Glutamatergic neuron (in vitro differentiated cells): ENCODE measurements around the gene KIAA0232. TPM values are rescaled to one million over a fixed set of nuclear protein-coding genes. Genes with fewer than 3 reads are reported as not detected.
A peak's percentile ranks its signal among the peaks of the same experiment; 100 is the strongest.

Experiments
- DNase-seq: peaks from one replicate; pipeline ENCODE4 v3.0.0; 2022
- H3K27ac Mint-ChIP-seq: one replicate; pipeline ENCODE4 v1.8.0; 2020; ENCODE audit warnings: mild to moderate bottlenecking, mixed read lengths, inconsistent platforms; ENCODE audit not compliant: unreplicated experiment
- H3K27me3 Mint-ChIP-seq: one replicate; pipeline ENCODE4 v1.8.0; 2020; ENCODE audit warnings: mild to moderate bottlenecking, moderate library complexity, mixed read lengths, inconsistent platforms; ENCODE audit not compliant: unreplicated experiment
- H3K36me3 Mint-ChIP-seq: one replicate; pipeline ENCODE4 v1.8.0; 2020; ENCODE audit warnings: mild to moderate bottlenecking, mixed read lengths, inconsistent platforms; ENCODE audit not compliant: unreplicated experiment
- H3K4me1 Mint-ChIP-seq: one replicate; pipeline ENCODE4 v1.8.0; 2020; ENCODE audit warnings: mild to moderate bottlenecking, low read depth, mixed read lengths, inconsistent platforms; ENCODE audit not compliant: unreplicated experiment
- H3K4me3 Mint-ChIP-seq: one replicate; pipeline ENCODE4 v1.8.0; 2020; ENCODE audit warnings: mild to moderate bottlenecking, mixed read lengths, inconsistent platforms; ENCODE audit not compliant: unreplicated experiment
- H3K9me3 Mint-ChIP-seq: one replicate; pipeline ENCODE4 v1.8.0; 2020; ENCODE audit warnings: mild to moderate bottlenecking, moderate library complexity, mixed read lengths, inconsistent platforms; ENCODE audit not compliant: unreplicated experiment
- CTCF ChIP-seq: fragments of 200-600 bp; sonication (generic); IDR thresholded peaks from one replicate; pipeline ENCODE4 v1.5.0; 2021; ENCODE audit not compliant: partially characterized antibody, unreplicated experiment
- total RNA-seq: library from RNA; stranded (reverse); fragmentation: NEBNext Ultra II Directional; extraction: Animal tissue kit (Norgen Biotek cat#: 25700); gene quantifications from one replicate; pipeline ENCODE4 v1.2.1, GENCODE V29; 2021; ENCODE audit not compliant: unreplicated experiment

KIAA0232 gene
- total RNA-seq, 1 donor from 2014 or later = 64.4 TPM

- DNase-seq = no peak
- TF ChIP-seq CTCF = no peak
- H3K4me1 Mint-ChIP-seq = peaks cover 19% of the 10 kb centered on the region
- no peak overlapping the region for H3K4me3 Mint-ChIP-seq
- H3K9me3 Mint-ChIP-seq = peaks cover 21% of the 10 kb centered on the region
- H3K27me3 Mint-ChIP-seq = peaks cover 1% of the 10 kb centered on the region
- no peak overlapping the region for H3K27ac Mint-ChIP-seq
- peaks cover 17% of the 10 kb centered on the region for H3K36me3 Mint-ChIP-seq
These were observed 90.8 kb downstream of the KIAA0232 start for GRCh38 chr4:6873291-6873690.

GRCh38 chr4:6873792-6874461 lies 91.4 kb downstream of the KIAA0232 start:
- Mint-ChIP-seq H3K4me3 (no peak overlapping the region), H3K27ac (no peak overlapping the region), H3K9me3 (peaks cover 21% of the 10 kb centered on the region), H3K36me3 (peaks cover 20% of the 10 kb centered on the region), H3K4me1 (peaks cover 22% of the 10 kb centered on the region), H3K27me3 (peaks cover 4% of the 10 kb centered on the region)
- peak; percentile 83 for TF ChIP-seq CTCF
- peak; percentile 85 for DNase-seq

- H3K36me3 Mint-ChIP-seq = peaks cover 26% of the 10 kb centered on the region
- TF ChIP-seq CTCF = no peak
- no peak for DNase-seq
These were observed 92.5 kb downstream of the KIAA0232 start for GRCh38 chr4:6874981-6875380.

GRCh38 chr4:6875431-6875831 lies 92.9 kb downstream of the KIAA0232 start:
- no peak overlapping the region for H3K27ac Mint-ChIP-seq
- H3K9me3 Mint-ChIP-seq = peaks cover 21% of the 10 kb centered on the region
- no peak overlapping the region for H3K4me3 Mint-ChIP-seq
- H3K4me1 Mint-ChIP-seq = peaks cover 22% of the 10 kb centered on the region
- peaks cover 26% of the 10 kb centered on the region for H3K36me3 Mint-ChIP-seq
- DNase-seq = no peak
- H3K27me3 Mint-ChIP-seq = peaks cover 2% of the 10 kb centered on the region
- TF ChIP-seq CTCF = no peak

More at GRCh38 chr4:6874981-6875380, 92.5 kb downstream of the KIAA0232 start:
- Mint-ChIP-seq H3K27me3 (peaks cover 4% of the 10 kb centered on the region), H3K4me1 (peaks cover 22% of the 10 kb centered on the region), H3K9me3 (peaks cover 21% of the 10 kb centered on the region), H3K4me3 (no peak overlapping the region), H3K27ac (no peak overlapping the region)

GRCh38 chr4:6876440-6876839 lies 93.9 kb downstream of the KIAA0232 start:
- peak overlapping the region; percentile 25 for H3K4me3 Mint-ChIP-seq
- peaks cover 26% of the 10 kb centered on the region for H3K36me3 Mint-ChIP-seq
- peaks cover 21% of the 10 kb centered on the region for H3K9me3 Mint-ChIP-seq
- no peak for DNase-seq
- H3K27ac Mint-ChIP-seq = no peak overlapping the region
- TF ChIP-seq CTCF = no peak
- peaks cover 22% of the 10 kb centered on the region for H3K4me1 Mint-ChIP-seq
- H3K27me3 Mint-ChIP-seq = peaks cover 2% of the 10 kb centered on the region
